ENCODE data around the gene SMARCC2.
"Not testable (repeated sequence)": the region's sequence is repeated elsewhere in the genome, so short reads cannot be mapped to it uniquely, and the experiment has no call there.

SMARCC2 gene

DNA sequence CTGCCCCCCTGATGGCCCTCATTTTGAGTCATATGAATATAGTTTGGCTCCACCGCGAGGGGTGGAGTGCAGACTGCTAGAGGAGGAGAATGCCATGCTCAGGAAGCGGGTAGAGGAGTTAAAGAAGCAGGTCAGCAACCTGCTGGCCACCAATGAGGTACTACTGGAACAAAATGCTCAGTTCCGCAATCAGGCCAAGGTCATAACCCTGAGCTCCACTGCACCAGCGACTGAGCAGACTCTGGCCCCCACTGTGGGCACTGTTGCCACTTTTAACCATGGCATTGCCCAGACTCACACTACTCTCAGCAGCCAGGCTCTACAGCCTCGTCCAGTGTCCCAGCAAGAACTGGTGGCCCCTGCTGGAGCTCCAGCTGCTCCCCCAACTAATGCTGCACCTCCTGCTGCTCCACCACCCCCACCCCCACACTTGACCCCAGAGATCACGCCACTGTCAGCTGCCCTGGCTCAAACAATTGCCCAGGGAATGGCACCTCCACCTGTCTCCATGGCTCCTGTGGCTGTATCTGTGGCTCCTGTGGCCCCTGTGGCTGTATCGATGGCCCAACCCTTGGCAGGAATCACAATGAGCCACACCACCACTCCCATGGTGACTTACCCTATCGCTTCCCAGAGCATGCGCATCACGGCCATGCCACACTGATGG lies 67.9 kb downstream of the SMARCC2 start:
- no peak for DNase-seq (ENCODE audit: low read depth in 2 of 2)

DNA sequence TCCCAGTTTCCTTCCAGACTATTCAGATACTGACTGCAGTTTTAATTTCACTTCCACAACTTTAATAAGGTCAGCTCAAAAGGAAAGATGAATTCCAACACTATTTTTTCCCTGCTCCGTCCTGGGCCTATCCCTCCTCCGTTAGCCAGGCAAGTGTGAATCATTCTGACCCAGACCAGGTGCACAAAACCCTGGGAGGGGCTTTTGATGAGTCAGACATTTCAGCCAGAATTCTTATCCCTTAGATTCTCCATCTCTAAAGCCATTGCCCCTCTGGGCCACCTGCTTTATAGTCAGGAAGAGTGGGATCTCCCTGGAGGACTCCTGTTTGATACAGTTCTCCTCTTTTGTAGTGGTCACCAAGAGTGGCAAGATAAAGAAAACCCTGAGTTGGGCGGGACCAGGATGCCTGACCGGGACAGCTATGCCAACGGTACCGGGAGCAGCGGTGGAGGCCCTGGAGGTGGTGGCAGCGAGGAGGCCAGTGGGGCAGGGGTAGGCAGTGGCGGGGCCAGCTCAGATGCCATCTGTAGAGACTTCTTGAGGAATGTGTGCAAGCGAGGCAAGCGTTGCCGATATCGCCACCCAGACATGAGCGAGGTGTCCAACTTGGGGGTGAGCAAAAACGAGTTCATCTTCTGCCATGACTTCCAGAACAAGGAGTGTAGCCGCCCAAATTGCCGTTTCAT lies 69.0 kb downstream of the SMARCC2 start:
- DNase-seq (ENCODE audit: low read depth in 2 of 2): no peak

DNA sequence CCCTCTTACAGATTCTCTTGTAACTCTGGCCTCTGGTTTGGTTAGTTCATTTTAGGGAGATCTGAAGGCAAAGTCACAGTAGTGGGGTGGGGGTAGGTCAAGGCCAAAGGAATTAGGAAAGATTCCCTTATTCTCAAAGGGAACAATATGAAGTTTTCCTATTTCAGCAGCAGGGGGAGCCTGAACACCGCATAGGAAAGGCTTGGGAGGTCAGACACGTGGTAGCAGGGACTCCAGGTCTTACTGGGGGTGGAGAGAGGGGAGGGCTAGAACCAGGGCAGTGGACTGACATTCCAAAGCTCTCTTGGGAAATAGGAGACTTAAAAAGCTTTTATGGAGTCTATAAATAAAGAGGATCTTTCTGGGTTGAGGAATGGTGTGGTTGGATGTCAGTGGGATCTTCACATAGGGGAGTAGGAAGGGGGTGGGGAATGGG lies 69.9 kb downstream of the SMARCC2 start:
- DNase-seq (ENCODE audit: low read depth in 2 of 2): no peak

DNA sequence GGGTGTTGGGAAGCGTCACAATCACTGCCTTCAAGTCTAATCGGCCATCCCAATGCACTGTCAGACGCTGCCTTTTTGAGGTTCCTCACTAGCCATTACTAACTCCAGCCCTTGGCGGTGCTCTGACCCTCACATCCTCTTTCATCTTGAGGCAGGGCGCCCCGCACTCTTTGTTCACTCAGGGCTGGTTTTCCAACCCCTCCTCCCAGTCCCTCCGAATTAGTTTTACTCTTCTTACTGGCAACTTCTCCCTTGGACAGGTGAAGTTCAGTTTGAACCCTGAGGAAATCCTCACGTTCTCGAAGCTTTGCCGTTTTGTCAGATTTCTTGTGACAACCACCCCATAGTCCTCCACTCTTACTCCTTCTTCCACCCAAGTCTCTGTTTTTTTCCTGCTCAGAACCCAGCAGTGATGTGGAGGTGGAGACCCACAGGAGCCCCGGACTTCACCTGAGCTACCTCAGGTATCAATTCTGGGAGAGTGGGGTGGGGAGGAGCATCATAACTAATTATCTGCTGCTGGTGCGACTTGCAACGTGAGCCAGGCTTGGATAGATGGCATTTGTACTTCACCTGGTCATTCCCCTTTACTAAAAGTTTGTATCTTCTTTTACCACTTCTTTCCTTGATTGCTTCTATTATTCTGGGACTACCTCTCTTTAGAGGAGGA lies 70.5 kb downstream of the SMARCC2 start:
- DNase-seq (ENCODE audit: low read depth in 2 of 2): no peak

DNA sequence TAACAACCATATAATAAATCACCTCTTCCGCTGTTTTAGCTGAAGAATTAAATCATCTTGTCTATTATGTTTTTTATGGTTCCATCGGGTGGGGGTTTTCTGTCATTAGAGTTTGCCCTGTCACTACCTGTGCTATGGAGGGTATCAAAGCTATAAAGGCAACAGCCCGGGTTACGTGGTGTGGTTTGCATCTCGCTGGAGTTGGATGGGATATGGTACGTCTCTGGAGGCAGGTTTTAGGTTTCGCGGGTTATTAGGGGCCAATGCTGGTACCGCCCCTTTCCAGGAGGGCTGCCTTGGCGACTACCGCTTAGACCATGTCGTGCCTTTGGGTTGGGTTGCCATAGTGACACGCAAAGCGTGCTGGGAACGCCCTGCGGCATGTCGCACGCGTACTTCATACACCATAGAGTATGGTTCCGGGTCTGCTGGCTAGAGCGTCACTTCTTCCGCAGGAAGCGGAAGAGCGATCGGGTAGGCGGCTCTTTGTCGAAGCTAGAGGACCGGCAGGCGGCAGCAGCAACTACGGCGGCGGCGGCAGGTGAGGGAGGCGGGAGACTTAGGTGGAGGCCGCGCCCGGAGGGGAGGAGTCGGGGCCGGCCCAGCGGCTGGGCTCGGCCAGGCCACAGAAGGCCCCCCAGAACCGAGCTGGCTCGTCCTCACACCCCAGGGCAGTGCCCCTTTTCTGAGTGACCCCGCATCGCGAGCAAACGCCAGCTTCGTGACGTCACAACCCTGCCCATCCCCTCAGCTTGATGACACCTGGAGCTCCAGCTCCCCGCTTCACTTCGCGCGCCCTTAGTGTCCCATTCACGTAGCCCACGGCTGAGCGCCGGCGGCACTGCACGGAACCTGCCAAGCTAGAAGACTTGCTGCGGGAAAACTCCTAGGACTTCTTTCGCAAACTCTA lies 71.2 kb downstream of the SMARCC2 start, which contains the start of gene ZC3H10:
Gene ZC3H10, plus strand, starts transcription at position 489 of the 910 bp plus-strand sequence. CDS start 2,297 bp downstream, outside the sequence.
- peak; percentile 92 to 93 for DNase-seq (ENCODE audit: low read depth in 2 of 2)

DNA sequence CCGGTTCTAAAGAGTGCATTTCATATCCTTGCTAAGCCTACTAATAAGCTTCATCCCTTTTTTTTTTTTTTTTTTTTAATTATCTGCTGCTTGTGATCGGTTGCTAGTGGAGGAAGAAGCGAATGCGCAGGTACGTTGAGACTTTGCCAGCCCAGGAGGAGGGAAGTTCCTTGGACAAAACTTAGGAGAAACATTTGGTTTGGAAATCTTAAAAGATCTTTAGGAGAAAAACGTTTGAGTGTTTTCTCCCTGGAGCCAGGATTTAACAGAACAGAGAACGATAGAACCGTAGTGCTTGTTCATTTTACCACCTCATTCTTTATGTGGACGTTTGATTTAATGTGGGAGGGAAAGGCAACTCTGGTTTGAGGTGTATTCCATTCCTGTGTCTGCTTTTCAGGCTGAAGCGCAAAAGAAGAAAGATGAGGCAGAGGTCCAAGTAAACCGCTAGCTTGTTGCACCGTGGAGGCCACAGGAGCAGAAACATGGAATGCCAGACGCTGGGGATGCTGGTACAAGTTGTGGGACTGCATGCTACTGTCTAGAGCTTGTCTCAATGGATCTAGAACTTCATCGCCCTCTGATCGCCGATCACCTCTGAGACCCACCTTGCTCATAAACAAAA lies 72.1 kb downstream of the SMARCC2 start:
- DNase-seq (ENCODE audit: low read depth in 2 of 2): not testable (repeated sequence)

DNA sequence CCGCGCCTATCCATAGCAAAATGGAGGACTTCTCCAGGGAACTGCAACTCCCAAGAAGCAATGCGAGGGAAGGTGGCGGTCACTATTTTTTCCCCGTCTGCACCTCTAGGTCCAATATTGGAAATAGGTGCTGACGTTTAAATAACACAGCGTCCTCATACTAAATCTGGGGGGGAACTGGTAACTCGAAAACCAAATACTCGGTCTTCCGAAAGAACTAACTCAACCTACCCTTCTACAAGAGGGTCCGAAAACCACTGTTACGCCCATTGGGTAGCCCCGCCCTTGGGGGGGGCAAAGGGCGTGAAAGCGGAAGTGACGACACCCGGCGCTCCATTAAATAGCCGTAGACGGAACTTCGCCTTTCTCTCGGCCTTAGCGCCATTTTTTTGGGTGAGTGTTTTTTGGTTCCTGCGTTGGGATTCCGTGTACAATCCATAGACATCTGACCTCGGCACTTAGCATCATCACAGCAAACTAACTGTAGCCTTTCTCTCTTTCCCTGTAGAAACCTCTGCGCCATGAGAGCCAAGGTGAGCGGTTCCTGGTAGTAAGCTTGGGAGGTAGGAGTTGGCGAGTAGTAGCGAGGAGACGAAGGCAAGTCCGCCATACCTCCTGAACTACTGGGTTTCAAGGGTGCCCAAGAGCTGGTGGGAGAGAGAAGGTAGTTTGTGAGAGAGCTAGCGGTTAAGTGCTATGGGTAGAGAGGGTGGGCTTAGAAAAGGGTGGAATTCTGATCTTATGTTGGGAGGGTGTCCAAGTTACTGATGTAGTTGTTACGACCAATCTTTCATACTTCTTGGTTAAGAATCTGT lies 72.8 kb downstream of the SMARCC2 start, which contains the start of gene RPL41:
Gene RPL41, plus strand, starts transcription at position 367 of the 815 bp plus-strand sequence.
- DNase-seq (ENCODE audit: low read depth in 2 of 2): peak; percentile 92

DNA sequence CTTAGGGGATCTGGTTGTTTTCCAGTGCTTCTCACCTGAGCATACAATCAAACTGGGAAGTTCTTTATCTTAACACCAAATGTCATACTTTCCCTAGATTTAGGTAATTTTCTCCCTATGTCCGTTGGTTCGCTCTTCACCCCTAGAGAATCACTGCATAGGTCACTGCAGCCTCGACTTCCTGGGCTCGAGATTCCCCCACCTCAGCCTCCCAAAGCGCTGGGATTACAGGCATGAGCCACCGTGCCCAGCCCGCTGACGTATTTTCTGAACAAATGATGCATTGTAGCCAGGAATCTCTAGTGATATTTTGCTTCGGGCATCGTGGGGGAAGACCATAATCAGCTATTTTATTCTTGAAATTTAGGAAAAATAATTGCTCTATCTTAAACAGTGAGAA lies 74.0 kb downstream of the SMARCC2 start:
- no peak for DNase-seq (ENCODE audit: low read depth in 2 of 2)

DNA sequence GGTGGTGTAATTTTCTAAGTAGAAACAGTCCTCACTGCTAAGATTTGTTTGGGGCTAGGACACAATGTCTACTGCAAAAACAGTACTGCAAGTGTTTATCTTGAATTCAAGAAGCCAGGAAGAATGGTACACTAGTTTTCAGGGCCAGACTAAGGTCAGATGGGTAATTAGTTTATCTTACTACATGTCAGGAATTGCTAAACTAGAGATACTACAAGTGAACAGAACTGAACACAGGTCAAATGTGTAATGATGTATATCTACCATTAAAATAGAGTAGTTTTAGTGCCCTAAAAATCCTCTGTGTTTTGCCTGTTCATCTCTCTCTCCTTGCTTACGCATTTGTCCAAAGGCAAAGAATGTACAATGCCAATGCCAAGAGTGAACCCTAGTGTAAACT lies 75.2 kb downstream of the SMARCC2 start:
- no peak for DNase-seq (ENCODE audit: low read depth in 2 of 2)

Data from stimulated activated CD8-positive, alpha-beta memory T cell treated with anti-CD3 and anti-CD28 coated beads, Interleukin-7, amount 100 ng/mL, for 1 hour (primary cell).